Cardiac muscle cell (in vitro differentiated cells and primary cell): ENCODE data around the gene DSTYK. TPM values are rescaled to one million over a fixed set of nuclear protein-coding genes. Genes with fewer than 3 reads are reported as not detected.
"Not testable (repeated sequence)": the region's sequence is repeated elsewhere in the genome, so short reads cannot be mapped to it uniquely, and the experiment has no call there.

Source experiments
- DNase-seq, 2 donors: peaks; one replicate each; pipeline versions ENCODE4 v3.0.0 to v3.0.0-alpha.2; 2010 to 2017; ENCODE audit warnings: low read depth in 1 of 2, low spot score in 1 of 2
- H3K27ac ChIP-seq: fragments of 200-600 bp; sonication (generic); 2 replicates; pipeline ENCODE4 v1.5.1; 2016
- H3K27me3 ChIP-seq: fragments of 200-600 bp; sonication (generic); 2 replicates; pipeline ENCODE4 v1.6.0; 2016; ENCODE audit warnings: control low read depth
- H3K36me3 ChIP-seq: fragments of 200-600 bp; sonication (generic); 2 replicates; pipeline ENCODE4 v1.5.1; 2016; ENCODE audit warnings: control low read depth
- H3K4me1 ChIP-seq: fragments of 200-600 bp; sonication (generic); 2 replicates; pipeline ENCODE4 v1.8.1; 2017; ENCODE audit warnings: low read depth, mild to moderate bottlenecking, mixed run types
- H3K4me3 ChIP-seq: fragments of 200-600 bp; sonication (generic); 2 replicates; pipeline ENCODE4 v1.5.1; 2016; ENCODE audit warnings: mild to moderate bottlenecking
- H3K9me3 ChIP-seq: fragments of 200-600 bp; sonication (generic); 2 replicates; pipeline ENCODE4 v1.5.1; 2017; ENCODE audit warnings: low read depth, mild to moderate bottlenecking, control low read depth
- CTCF ChIP-seq: IDR thresholded peaks from 2 replicates; pipeline ENCODE4 v1.5.1; 2012; ENCODE audit warnings: low read depth, mild to moderate bottlenecking, low read length
- polyA plus RNA-seq: library from polyadenylated mRNA; unstranded; fragments of >200 nt; fragmentation: Nextera tagmentation; extraction: Ambion mirVana; gene quantifications from 2 replicates; pipeline ENCODE4 v1.2.1, GENCODE V29; 2016
- total RNA-seq: library from RNA; depleted of rRNA; stranded (reverse); fragments of >200 nt; gene quantifications from 2 replicates; pipeline ENCODE4 v1.2.3, GENCODE V29; 2016

The DSTYK gene
- total and polyA plus RNA-seq, 2 experiments from 2014 or later, result 7.8 to 13.5 TPM

GRCh38 chr1:205168291-205168690 lies 43.2 kb downstream of the DSTYK start:
- Histone ChIP-seq H3K9me3 (no peaks in the 10 kb centered on the region), H3K4me1 (no peaks in the 10 kb centered on the region), H3K27ac (no peak overlapping the region), H3K36me3 (peaks cover 28% of the 10 kb centered on the region), H3K4me3 (no peak overlapping the region), H3K27me3 (no peaks in the 10 kb centered on the region)
- no peak for TF ChIP-seq CTCF
- DNase-seq, result no peak

- no peak overlapping the region for H3K4me3 ChIP-seq
- no peak for TF ChIP-seq CTCF
- DNase-seq, result peak in 1 of 2 donors; percentile 20
- no peak overlapping the region for H3K27ac ChIP-seq
- no peaks in the 10 kb centered on the region for H3K9me3 ChIP-seq
- no peaks in the 10 kb centered on the region for H3K4me1 ChIP-seq
- no peaks in the 10 kb centered on the region for H3K27me3 ChIP-seq
- peaks cover 65% of the 10 kb centered on the region for H3K36me3 ChIP-seq
Measured at GRCh38 chr1:205162301-205162700, 49.2 kb downstream of the DSTYK start.

- Histone ChIP-seq H3K36me3 (peaks cover 69% of the 10 kb centered on the region), H3K27me3 (no peaks in the 10 kb centered on the region), H3K27ac (no peak overlapping the region), H3K9me3 (no peaks in the 10 kb centered on the region), H3K4me1 (no peaks in the 10 kb centered on the region), H3K4me3 (no peak overlapping the region)
- TF ChIP-seq CTCF, result no peak
- no peak for DNase-seq
Measured at GRCh38 chr1:205161076-205161475, 50.4 kb downstream of the DSTYK start.

- no peak for TF ChIP-seq CTCF
- no peaks in the 10 kb centered on the region for H3K9me3 ChIP-seq
- H3K36me3 ChIP-seq, result peaks cover 82% of the 10 kb centered on the region
Measured at GRCh38 chr1:205158048-205158616, 53.4 kb downstream of the DSTYK start.

GRCh38 chr1:205155665-205156377 lies 55.7 kb downstream of the DSTYK start:
- not testable (repeated sequence) for H3K27me3 ChIP-seq, H3K4me1 ChIP-seq, H3K4me3 ChIP-seq, DNase-seq, H3K9me3 ChIP-seq, H3K27ac ChIP-seq
- peaks cover 60% of the 10 kb centered on the region for H3K36me3 ChIP-seq

More at GRCh38 chr1:205158048-205158616, 53.4 kb downstream of the DSTYK start:
- Histone ChIP-seq H3K27me3 (no peaks in the 10 kb centered on the region), H3K27ac (no peak overlapping the region), H3K4me3 (no peak overlapping the region), H3K4me1 (no peaks in the 10 kb centered on the region)
- DNase-seq, result no peak

- Histone ChIP-seq H3K4me3 (no peak overlapping the region), H3K27me3 (no peaks in the 10 kb centered on the region), H3K36me3 (peaks cover 49% of the 10 kb centered on the region), H3K4me1 (no peaks in the 10 kb centered on the region), H3K27ac (no peak overlapping the region), H3K9me3 (no peaks in the 10 kb centered on the region)
- DNase-seq, result no peak
- TF ChIP-seq CTCF, result no peak
Measured at GRCh38 chr1:205152505-205152904, 59.0 kb downstream of the DSTYK start.
